ENCODE data around the gene GATAD2A. TPM values are rescaled to one million over a fixed set of nuclear protein-coding genes. Genes with fewer than 3 reads are reported as not detected.

The GATAD2A gene
- total RNA-seq, 1 experiment from 2014 or later, result 38.4 TPM

- Histone ChIP-seq H3K27me3 (ENCODE audit: low read length) (no peaks in the 10 kb centered on the region), H3K9ac (ENCODE audit: low read length) (no peak overlapping the region), H3K4me2 (ENCODE audit: low read depth, low read length, poor library complexity, severe bottlenecking) (no peak overlapping the region), H3K36me3 (ENCODE audit: insufficient read depth, low read length) (peaks cover 14% of the 10 kb centered on the region; the same call in 1 of the 2 replicates), H3K27ac (ENCODE audit: low read length) (no peak overlapping the region), H3K9me3 (ENCODE audit: low read length) (no peaks in the 10 kb centered on the region), H3K4me1 (ENCODE audit: low read length) (peaks cover 19% of the 10 kb centered on the region), H3K9me2 (replicated peaks; ENCODE audit: insufficient read depth, low read length) (no peaks in the 10 kb centered on the region), H4K20me1 (ENCODE audit: insufficient read depth, low read depth, low read length) (peaks cover 7% of the 10 kb centered on the region; the same call in 1 of the 2 replicates), H2AFZ (ENCODE audit: low read length) (no peak overlapping the region), H3K79me2 (ENCODE audit: low read length) (peaks cover 11% of the 10 kb centered on the region), H3K4me3 (ENCODE audit: low read length) (no peak overlapping the region)
- DNase-seq, result no peak
Observed at GRCh38 chr19:19530423-19530804, 124.9 kb downstream of the GATAD2A start.

GRCh38 chr19:19530889-19531288 is 125.4 kb downstream of the GATAD2A start:
- Histone ChIP-seq H3K9me2 (replicated peaks; ENCODE audit: insufficient read depth, low read length) (no peaks in the 10 kb centered on the region), H3K9ac (ENCODE audit: low read length) (no peak overlapping the region), H3K4me2 (ENCODE audit: low read depth, low read length, poor library complexity, severe bottlenecking) (no peak overlapping the region), H3K79me2 (ENCODE audit: low read length) (peaks cover 6% of the 10 kb centered on the region), H2AFZ (ENCODE audit: low read length) (no peak overlapping the region), H3K36me3 (ENCODE audit: insufficient read depth, low read length) (peaks cover 13% of the 10 kb centered on the region; the same call in 1 of the 2 replicates), H3K27me3 (ENCODE audit: low read length) (no peaks in the 10 kb centered on the region), H4K20me1 (ENCODE audit: insufficient read depth, low read depth, low read length) (peaks cover 2% of the 10 kb centered on the region; the same call in 1 of the 2 replicates), H3K4me1 (ENCODE audit: low read length) (peaks cover 14% of the 10 kb centered on the region), H3K27ac (ENCODE audit: low read length) (no peak overlapping the region), H3K4me3 (ENCODE audit: low read length) (no peak overlapping the region), H3K9me3 (ENCODE audit: low read length) (no peaks in the 10 kb centered on the region)
- no peak for DNase-seq

DNA sequence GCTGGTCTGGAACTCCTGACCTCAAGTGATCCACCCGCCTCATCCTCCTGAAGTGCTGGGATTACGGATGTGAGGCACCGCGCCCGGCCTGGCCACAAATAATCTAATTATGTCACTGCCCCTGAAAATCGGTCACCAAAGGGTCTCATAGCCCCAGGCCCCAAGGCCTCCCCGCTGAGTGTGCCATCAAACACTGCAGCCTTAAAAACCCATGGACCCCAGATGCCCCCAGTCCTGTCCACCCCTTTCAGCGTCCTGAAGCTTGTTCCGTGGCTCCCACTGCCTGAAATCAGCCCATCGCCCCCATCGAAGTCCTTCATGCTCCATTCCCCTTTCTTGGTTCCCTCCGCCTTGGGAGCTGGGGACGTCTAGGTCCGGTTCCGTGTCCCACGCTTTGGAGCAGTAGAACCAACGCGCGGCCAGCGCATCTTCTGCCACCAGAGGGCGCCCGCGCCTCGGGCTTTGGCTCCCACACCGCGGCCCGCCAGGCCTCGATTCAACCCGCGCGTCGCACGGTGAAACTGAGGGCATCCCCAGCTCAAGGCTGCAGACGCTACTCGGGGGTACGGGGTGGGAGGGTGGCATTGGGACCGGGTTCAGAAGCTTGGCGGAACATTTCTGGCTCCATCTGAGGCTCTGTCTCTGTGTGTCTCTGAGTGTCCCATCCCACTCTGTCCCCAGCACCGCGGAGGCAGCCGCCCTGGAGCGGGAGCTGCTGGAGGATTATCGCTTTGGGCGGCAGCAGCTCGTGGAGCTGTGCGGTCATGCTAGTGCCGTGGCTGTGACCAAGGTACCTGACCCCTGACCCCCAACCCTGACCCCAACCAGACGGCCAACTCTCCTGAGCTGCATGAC is 126.7 kb downstream of the GATAD2A start:
- Histone ChIP-seq H3K79me2 (ENCODE audit: low read length) (no peaks in the 10 kb centered on the region), H3K4me1 (ENCODE audit: low read length) (peaks cover 1% of the 10 kb centered on the region), H3K27me3 (ENCODE audit: low read length) (no peaks in the 10 kb centered on the region), H4K20me1 (ENCODE audit: insufficient read depth, low read depth, low read length) (no peaks in the 10 kb centered on the region; the same call in 1 of the 2 replicates), H3K36me3 (ENCODE audit: insufficient read depth, low read length) (peaks cover 8% of the 10 kb centered on the region; the same call in 1 of the 2 replicates), H3K9ac (ENCODE audit: low read length) (no peak overlapping the region), H3K4me3 (ENCODE audit: low read length) (no peak overlapping the region), H3K4me2 (ENCODE audit: low read depth, low read length, poor library complexity, severe bottlenecking) (no peak overlapping the region), H3K27ac (ENCODE audit: low read length) (no peak overlapping the region), H3K9me2 (replicated peaks; ENCODE audit: insufficient read depth, low read length) (no peaks in the 10 kb centered on the region), H2AFZ (ENCODE audit: low read length) (no peak overlapping the region), H3K9me3 (ENCODE audit: low read length) (no peaks in the 10 kb centered on the region)
- peak; percentile 88 for DNase-seq

GRCh38 chr19:19532806-19533701 is 127.6 kb downstream of the GATAD2A start:
- H3K9ac ChIP-seq (ENCODE audit: low read length), result no peak overlapping the region
- no peak for DNase-seq
- H2AFZ ChIP-seq (ENCODE audit: low read length), result no peak overlapping the region
- H3K9me2 ChIP-seq (replicated peaks; ENCODE audit: insufficient read depth, low read length), result no peaks in the 10 kb centered on the region
- H3K9me3 ChIP-seq (ENCODE audit: low read length), result no peaks in the 10 kb centered on the region
- H3K4me1 ChIP-seq (ENCODE audit: low read length), result no peaks in the 10 kb centered on the region
- H3K27ac ChIP-seq (ENCODE audit: low read length), result no peak overlapping the region
- H3K27me3 ChIP-seq (ENCODE audit: low read length), result no peaks in the 10 kb centered on the region
- peaks cover 8% of the 10 kb centered on the region; the same call in 1 of the 2 replicates for H3K36me3 ChIP-seq (ENCODE audit: insufficient read depth, low read length)
- H3K4me2 ChIP-seq (ENCODE audit: low read depth, low read length, poor library complexity, severe bottlenecking), result no peak overlapping the region
- H3K4me3 ChIP-seq (ENCODE audit: low read length), result no peak overlapping the region
- no peaks in the 10 kb centered on the region for H4K20me1 ChIP-seq (ENCODE audit: insufficient read depth, low read depth, low read length)
- H3K79me2 ChIP-seq (ENCODE audit: low read length), result no peaks in the 10 kb centered on the region

DNA sequence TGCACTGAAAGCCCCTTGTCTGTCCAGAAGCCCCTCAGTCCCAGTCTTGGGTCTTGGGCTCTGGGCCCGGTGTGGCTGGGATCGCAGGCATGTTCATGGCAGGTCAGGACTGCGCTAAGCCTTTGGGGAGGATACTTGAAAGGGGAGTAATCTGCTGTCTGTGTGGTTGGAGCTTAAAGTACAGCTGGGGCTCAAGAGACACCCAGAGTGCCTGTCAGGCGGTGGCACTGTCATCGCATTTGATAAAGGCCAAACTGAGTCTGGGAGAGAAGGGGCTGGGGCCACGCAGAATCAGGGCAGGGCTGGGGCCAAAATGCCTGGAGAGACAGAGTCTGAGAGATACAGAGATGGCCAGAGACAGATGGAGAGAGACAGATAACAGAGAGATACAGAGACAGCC is 128.4 kb downstream of the GATAD2A start:
- H3K9me3 ChIP-seq (ENCODE audit: low read length), result no peaks in the 10 kb centered on the region
- H3K9ac ChIP-seq (ENCODE audit: low read length), result no peak overlapping the region
- no peak overlapping the region for H2AFZ ChIP-seq (ENCODE audit: low read length)
- no peak overlapping the region for H3K4me2 ChIP-seq (ENCODE audit: low read depth, low read length, poor library complexity, severe bottlenecking)
- peaks cover 8% of the 10 kb centered on the region; the same call in 1 of the 2 replicates for H3K36me3 ChIP-seq (ENCODE audit: insufficient read depth, low read length)
- H3K9me2 ChIP-seq (replicated peaks; ENCODE audit: insufficient read depth, low read length), result no peaks in the 10 kb centered on the region
- no peaks in the 10 kb centered on the region for H4K20me1 ChIP-seq (ENCODE audit: insufficient read depth, low read depth, low read length)
- no peak overlapping the region for H3K27ac ChIP-seq (ENCODE audit: low read length)
- no peaks in the 10 kb centered on the region for H3K27me3 ChIP-seq (ENCODE audit: low read length)
- no peaks in the 10 kb centered on the region for H3K79me2 ChIP-seq (ENCODE audit: low read length)
- no peak overlapping the region for H3K4me3 ChIP-seq (ENCODE audit: low read length)
- no peaks in the 10 kb centered on the region for H3K4me1 ChIP-seq (ENCODE audit: low read length)
- no peak for DNase-seq

GRCh38 chr19:19534556-19535265 is 129.2 kb downstream of the GATAD2A start:
- H3K9me2 ChIP-seq (replicated peaks; ENCODE audit: insufficient read depth, low read length), result no peaks in the 10 kb centered on the region
- no peak overlapping the region for H3K9ac ChIP-seq (ENCODE audit: low read length)
- no peak overlapping the region for H2AFZ ChIP-seq (ENCODE audit: low read length)
- no peak overlapping the region for H3K4me3 ChIP-seq (ENCODE audit: low read length)
- no peak for DNase-seq
- no peak overlapping the region for H3K27ac ChIP-seq (ENCODE audit: low read length)
- H3K36me3 ChIP-seq (ENCODE audit: insufficient read depth, low read length), result peaks cover 8% of the 10 kb centered on the region; the same call in 1 of the 2 replicates
- no peaks in the 10 kb centered on the region for H3K4me1 ChIP-seq (ENCODE audit: low read length)
- H3K4me2 ChIP-seq (ENCODE audit: low read depth, low read length, poor library complexity, severe bottlenecking), result no peak overlapping the region
- H4K20me1 ChIP-seq (ENCODE audit: insufficient read depth, low read depth, low read length), result no peaks in the 10 kb centered on the region
- H3K79me2 ChIP-seq (ENCODE audit: low read length), result no peaks in the 10 kb centered on the region
- H3K27me3 ChIP-seq (ENCODE audit: low read length), result no peaks in the 10 kb centered on the region
- no peaks in the 10 kb centered on the region for H3K9me3 ChIP-seq (ENCODE audit: low read length)

- no peak overlapping the region for H3K4me3 ChIP-seq (ENCODE audit: low read length)
- no peak overlapping the region for H3K4me2 ChIP-seq (ENCODE audit: low read depth, low read length, poor library complexity, severe bottlenecking)
- H2AFZ ChIP-seq (ENCODE audit: low read length), result no peak overlapping the region
- H4K20me1 ChIP-seq (ENCODE audit: insufficient read depth, low read depth, low read length), result no peaks in the 10 kb centered on the region
- H3K9me2 ChIP-seq (replicated peaks; ENCODE audit: insufficient read depth, low read length), result no peaks in the 10 kb centered on the region
- DNase-seq, result no peak
- no peaks in the 10 kb centered on the region for H3K79me2 ChIP-seq (ENCODE audit: low read length)
- peaks cover 8% of the 10 kb centered on the region; the same call in 1 of the 2 replicates for H3K36me3 ChIP-seq (ENCODE audit: insufficient read depth, low read length)
- H3K9me3 ChIP-seq (ENCODE audit: low read length), result no peaks in the 10 kb centered on the region
- H3K27me3 ChIP-seq (ENCODE audit: low read length), result no peaks in the 10 kb centered on the region
- no peaks in the 10 kb centered on the region for H3K4me1 ChIP-seq (ENCODE audit: low read length)
- H3K27ac ChIP-seq (ENCODE audit: low read length), result no peak overlapping the region
- H3K9ac ChIP-seq (ENCODE audit: low read length), result no peak overlapping the region
Observed at GRCh38 chr19:19535311-19536191, 130.1 kb downstream of the GATAD2A start.

Data from Karpas-422 (cell line).